ENCODE data around the gene HIP1R.

Gene HIP1R

DNA sequence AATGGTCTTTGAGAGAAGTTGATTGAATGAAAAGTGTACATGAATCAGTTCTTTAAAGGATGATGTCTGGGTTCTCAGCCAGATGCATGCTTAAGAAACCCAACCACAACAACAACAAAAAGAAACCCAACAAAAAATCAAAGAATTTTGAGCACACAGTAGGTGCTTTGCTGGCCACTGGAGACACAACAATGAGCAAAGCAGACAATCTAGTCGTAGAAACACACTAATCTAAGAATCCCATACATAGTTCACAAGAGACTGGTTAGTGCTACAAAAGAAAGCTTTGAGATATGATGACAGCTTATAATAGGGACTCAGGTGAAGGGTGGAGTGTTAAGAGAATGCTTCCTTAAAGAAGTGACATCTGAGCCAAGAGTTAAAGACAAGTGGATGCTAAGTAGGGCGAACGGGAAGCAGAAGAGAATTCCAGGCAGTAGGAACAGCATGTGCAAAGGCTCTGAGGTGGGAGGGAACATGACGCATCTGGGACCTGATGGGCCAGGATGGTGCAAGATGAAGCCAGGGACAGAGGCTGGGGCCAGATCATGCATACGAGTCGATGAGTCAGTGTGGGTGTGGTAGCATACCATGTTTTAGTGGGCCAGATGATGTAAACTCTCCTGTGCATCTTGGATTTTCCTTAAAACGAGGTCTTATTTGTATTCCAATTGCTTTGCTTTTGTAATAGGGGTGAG, 4.6 kb upstream of the HIP1R start:
- Histone ChIP-seq H3K9me2 (replicated peaks; ENCODE audit: control insufficient read depth, low read length) (no peaks in the 10 kb centered on the region), H3K9me3 (ENCODE audit: control insufficient read depth, insufficient read depth, low read length) (no peaks in the 10 kb centered on the region), H3K79me2 (ENCODE audit: control insufficient read depth, low read length) (no peaks in the 10 kb centered on the region), H3K27me3 (ENCODE audit: control insufficient read depth, low read length) (peaks cover 7% of the 10 kb centered on the region; the same call in 1 of the 2 replicates), H3K4me1 (ENCODE audit: control insufficient read depth, low read length) (peaks cover 34% of the 10 kb centered on the region), H3K36me3 (ENCODE audit: control insufficient read depth, low read length) (no peaks in the 10 kb centered on the region), H3F3A (ENCODE audit: control insufficient read depth, insufficient read depth) (peaks cover 20% of the 10 kb centered on the region), H3K4me3 (ENCODE audit: low read length) (no peak overlapping the region), H4K20me1 (ENCODE audit: control insufficient read depth, insufficient read depth, low read depth, low read length) (no peaks in the 10 kb centered on the region), H3K27ac (ENCODE audit: low read depth, low read length) (no peak overlapping the region), H3K4me2 (ENCODE audit: low read length) (no peak overlapping the region)
- TF ChIP-seq, protein P1, sequence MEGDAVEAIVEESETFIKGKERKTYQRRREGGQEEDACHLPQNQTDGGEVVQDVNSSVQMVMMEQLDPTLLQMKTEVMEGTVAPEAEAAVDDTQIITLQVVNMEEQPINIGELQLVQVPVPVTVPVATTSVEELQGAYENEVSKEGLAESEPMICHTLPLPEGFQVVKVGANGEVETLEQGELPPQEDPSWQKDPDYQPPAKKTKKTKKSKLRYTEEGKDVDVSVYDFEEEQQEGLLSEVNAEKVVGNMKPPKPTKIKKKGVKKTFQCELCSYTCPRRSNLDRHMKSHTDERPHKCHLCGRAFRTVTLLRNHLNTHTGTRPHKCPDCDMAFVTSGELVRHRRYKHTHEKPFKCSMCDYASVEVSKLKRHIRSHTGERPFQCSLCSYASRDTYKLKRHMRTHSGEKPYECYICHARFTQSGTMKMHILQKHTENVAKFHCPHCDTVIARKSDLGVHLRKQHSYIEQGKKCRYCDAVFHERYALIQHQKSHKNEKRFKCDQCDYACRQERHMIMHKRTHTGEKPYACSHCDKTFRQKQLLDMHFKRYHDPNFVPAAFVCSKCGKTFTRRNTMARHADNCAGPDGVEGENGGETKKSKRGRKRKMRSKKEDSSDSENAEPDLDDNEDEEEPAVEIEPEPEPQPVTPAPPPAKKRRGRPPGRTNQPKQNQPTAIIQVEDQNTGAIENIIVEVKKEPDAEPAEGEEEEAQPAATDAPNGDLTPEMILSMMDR (IDR thresholded peaks at IDR 0.05; ENCODE audit: low read depth, low read length, poor library complexity, severe bottlenecking): no peak
- no peak for TF ChIP-seq EZH2phosphoT487 (IDR thresholded peaks at IDR 0.05; ENCODE audit: borderline replicate concordance, low read length)

DNA sequence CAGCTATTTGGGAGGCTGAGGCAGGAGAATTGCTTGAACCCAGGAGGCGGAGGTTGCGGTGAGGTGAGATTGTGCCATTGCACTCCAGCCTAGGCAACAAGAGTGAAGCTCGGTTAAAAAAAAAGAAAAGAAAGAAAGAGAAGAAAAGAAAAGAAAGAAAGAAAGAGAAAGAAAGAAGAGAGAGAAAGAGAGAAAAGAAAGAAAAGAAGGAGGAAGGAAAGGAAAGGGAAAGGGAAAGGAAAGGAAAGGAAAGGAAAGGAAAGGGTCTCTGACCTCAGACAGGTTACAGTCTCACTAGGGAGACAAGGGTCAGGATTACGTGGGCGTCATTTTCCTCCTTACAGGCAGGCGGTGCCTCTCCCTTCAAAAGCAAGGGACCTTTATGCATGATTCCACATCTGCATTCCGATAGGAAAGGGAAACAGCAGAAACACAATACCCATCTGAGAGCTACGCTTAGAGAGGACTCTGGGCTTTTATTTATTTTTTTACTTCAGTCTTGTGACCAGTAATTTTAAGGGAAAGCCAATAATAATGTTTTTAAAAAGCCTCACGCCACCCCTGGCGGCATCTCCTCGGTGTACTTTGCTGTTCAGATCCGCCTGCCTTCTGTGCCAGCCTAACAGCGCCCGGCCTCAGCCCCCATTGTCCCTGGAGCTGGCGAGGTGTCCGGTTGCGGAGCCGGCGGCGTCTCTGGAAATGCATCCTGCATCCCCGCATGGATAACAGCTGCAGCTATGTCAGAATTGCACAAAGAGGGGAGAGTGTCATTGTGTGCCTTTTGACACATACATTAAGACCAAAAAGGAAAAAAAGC, 945 bp upstream of the HIP1R start:
- Histone ChIP-seq H3K36me3 (ENCODE audit: control insufficient read depth, low read length) (peaks cover 25% of the 10 kb centered on the region), H3K9me3 (ENCODE audit: control insufficient read depth, insufficient read depth, low read length) (no peaks in the 10 kb centered on the region), H3F3A (ENCODE audit: control insufficient read depth, insufficient read depth) (peaks cover 17% of the 10 kb centered on the region), H3K27ac (ENCODE audit: low read depth, low read length) (no peak overlapping the region), H3K4me1 (ENCODE audit: control insufficient read depth, low read length) (peaks cover 41% of the 10 kb centered on the region), H3K9me2 (replicated peaks; ENCODE audit: control insufficient read depth, low read length) (no peaks in the 10 kb centered on the region), H3K79me2 (ENCODE audit: control insufficient read depth, low read length) (peaks cover 35% of the 10 kb centered on the region), H3K4me3 (ENCODE audit: low read length) (peak overlapping the region; percentile 71), H3K27me3 (ENCODE audit: control insufficient read depth, low read length) (peaks cover 7% of the 10 kb centered on the region; the same call in 1 of the 2 replicates), H3K4me2 (ENCODE audit: low read length) (peak overlapping the region; percentile 92), H4K20me1 (ENCODE audit: control insufficient read depth, insufficient read depth, low read depth, low read length) (peaks cover 20% of the 10 kb centered on the region)
- TF ChIP-seq, protein P1 (IDR thresholded peaks at IDR 0.05; ENCODE audit: low read depth, low read length, poor library complexity, severe bottlenecking): no peak

DNA sequence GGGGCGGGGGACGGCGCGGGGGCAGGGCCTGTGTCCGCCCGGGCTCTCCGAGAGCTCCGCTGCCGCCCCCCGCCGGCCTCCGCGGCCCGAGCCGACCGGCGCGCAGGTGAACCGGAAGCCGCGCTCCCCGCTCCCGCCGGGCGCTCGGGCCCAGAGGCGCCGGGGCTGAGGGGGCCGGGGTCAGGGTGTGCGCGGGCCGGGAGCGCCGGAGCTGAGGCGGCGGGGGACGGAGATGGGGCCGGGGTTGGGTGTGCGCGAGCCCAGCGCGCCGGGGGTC, 431 bp downstream of the HIP1R start:
- H4K20me1 ChIP-seq (ENCODE audit: control insufficient read depth, insufficient read depth, low read depth, low read length): peaks cover 27% of the 10 kb centered on the region
- peaks cover 17% of the 10 kb centered on the region for H3F3A ChIP-seq (ENCODE audit: control insufficient read depth, insufficient read depth)
- peaks cover 48% of the 10 kb centered on the region for H3K79me2 ChIP-seq (ENCODE audit: control insufficient read depth, low read length)
- no peak for TF ChIP-seq EZH2phosphoT487 (IDR thresholded peaks at IDR 0.05; ENCODE audit: borderline replicate concordance, low read length)
- TF ChIP-seq, protein P1 (IDR thresholded peaks at IDR 0.05; ENCODE audit: low read depth, low read length, poor library complexity, severe bottlenecking): no peak
- H3K27ac ChIP-seq (ENCODE audit: low read depth, low read length): peak overlapping the region; percentile 88
- H3K4me1 ChIP-seq (ENCODE audit: control insufficient read depth, low read length): peaks cover 38% of the 10 kb centered on the region
- peak overlapping the region; percentile 94 for H3K4me2 ChIP-seq (ENCODE audit: low read length)
- H3K4me3 ChIP-seq (ENCODE audit: low read length): peak overlapping the region; percentile 92
- peaks cover 33% of the 10 kb centered on the region for H3K36me3 ChIP-seq (ENCODE audit: control insufficient read depth, low read length)
- no peaks in the 10 kb centered on the region for H3K9me3 ChIP-seq (ENCODE audit: control insufficient read depth, insufficient read depth, low read length)
- peaks cover 7% of the 10 kb centered on the region; the same call in 1 of the 2 replicates for H3K27me3 ChIP-seq (ENCODE audit: control insufficient read depth, low read length)
- H3K9me2 ChIP-seq (replicated peaks; ENCODE audit: control insufficient read depth, low read length): no peaks in the 10 kb centered on the region

All from DOHH2 (cell line).